Measurements from ENCODE around the gene SOCS3. TPM values are rescaled to one million over a fixed set of nuclear protein-coding genes. Genes with fewer than 3 reads are reported as not detected.
A peak's percentile ranks its signal among the peaks of the same experiment; 100 is the strongest.

The SOCS3 gene
- total RNA-seq, 1 donor, result 95.2 TPM

DNA sequence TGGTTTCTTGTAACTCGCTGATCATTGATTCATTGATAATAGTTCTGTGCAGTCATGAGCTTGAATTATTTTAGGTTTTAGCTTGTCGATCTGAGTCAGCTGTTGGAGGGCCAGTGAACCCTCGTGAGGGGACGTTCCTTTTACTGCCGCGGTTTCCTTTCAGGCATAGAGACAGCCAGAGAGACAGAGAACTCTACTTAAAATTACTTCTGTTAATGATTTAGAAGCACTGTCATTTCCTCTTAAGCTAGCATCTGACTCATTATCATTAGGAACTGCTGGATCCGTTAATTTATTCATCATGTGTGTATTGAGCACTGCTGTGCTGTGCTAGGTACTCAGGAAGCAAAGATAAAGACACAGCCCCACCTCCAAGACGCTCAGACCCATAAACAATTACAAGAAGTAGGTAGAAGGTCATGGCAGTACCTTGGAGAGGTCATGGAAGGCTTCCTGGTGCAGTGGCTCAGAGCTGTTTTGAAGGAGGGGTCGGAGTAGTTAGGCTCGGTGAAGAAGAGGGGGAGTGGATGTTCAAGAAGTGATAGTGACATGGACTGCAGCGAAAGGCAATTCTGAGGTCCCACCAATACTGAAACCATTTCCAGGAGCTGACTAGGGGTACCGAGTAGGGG is 21.8 kb upstream of the SOCS3 start:
- Histone ChIP-seq H3K27ac (ENCODE audit: low read depth, low read length) (peak overlapping the region; percentile 58), H3K4me2 (ENCODE audit: insufficient read depth, low read length) (peak overlapping the region; percentile 41), H3K36me3 (ENCODE audit: insufficient read depth, low read length) (peaks cover 14% of the 10 kb centered on the region), H4K20me1 (ENCODE audit: insufficient read depth, low read length) (peaks cover 4% of the 10 kb centered on the region), H3K9me3 (ENCODE audit: low read depth, low read length) (no peaks in the 10 kb centered on the region), H3K4me3 (ENCODE audit: insufficient read depth, low read length) (no peak overlapping the region), H3K79me2 (ENCODE audit: insufficient read depth, low read length) (peaks cover 76% of the 10 kb centered on the region), H3K27me3 (ENCODE audit: insufficient read depth, low read length) (no peaks in the 10 kb centered on the region), H3K4me1 (ENCODE audit: insufficient read depth, low read length) (peaks cover 60% of the 10 kb centered on the region), H2AFZ (ENCODE audit: low read length) (no peak overlapping the region)
- TF ChIP-seq, protein P1, sequence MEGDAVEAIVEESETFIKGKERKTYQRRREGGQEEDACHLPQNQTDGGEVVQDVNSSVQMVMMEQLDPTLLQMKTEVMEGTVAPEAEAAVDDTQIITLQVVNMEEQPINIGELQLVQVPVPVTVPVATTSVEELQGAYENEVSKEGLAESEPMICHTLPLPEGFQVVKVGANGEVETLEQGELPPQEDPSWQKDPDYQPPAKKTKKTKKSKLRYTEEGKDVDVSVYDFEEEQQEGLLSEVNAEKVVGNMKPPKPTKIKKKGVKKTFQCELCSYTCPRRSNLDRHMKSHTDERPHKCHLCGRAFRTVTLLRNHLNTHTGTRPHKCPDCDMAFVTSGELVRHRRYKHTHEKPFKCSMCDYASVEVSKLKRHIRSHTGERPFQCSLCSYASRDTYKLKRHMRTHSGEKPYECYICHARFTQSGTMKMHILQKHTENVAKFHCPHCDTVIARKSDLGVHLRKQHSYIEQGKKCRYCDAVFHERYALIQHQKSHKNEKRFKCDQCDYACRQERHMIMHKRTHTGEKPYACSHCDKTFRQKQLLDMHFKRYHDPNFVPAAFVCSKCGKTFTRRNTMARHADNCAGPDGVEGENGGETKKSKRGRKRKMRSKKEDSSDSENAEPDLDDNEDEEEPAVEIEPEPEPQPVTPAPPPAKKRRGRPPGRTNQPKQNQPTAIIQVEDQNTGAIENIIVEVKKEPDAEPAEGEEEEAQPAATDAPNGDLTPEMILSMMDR (IDR thresholded peaks at IDR 0.05; ENCODE audit: extremely low read depth, low read depth, low read length), result no peak
- DNase-seq (ENCODE audit: insufficient read length, low spot score, missing footprints), result peak; percentile 47

DNA sequence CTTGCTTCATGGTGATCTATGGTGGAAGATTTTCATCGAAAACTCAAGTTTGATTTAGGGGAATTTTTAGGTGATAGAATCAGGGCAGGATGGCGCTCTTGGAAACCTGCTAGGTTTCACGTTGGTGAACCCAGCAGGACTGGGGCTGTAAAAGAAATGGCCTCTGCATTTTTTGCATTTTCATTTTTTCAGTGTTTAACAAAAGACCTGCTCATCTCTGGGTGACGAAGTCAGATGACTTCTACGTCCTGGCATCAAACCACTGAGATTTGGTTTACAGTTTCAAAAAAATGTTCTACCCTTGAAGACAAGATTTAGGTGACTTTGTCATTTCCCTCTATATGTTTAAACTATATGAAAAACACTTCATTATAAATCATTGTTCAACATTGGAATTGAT is 20.5 kb upstream of the SOCS3 start:
- no peak overlapping the region for H3K4me3 ChIP-seq (ENCODE audit: insufficient read depth, low read length)
- DNase-seq (ENCODE audit: insufficient read length, low spot score, missing footprints), result no peak
- peaks cover 4% of the 10 kb centered on the region for H4K20me1 ChIP-seq (ENCODE audit: insufficient read depth, low read length)
- H3K9me3 ChIP-seq (ENCODE audit: low read depth, low read length), result no peaks in the 10 kb centered on the region
- peak overlapping the region; percentile 99 for H3K27ac ChIP-seq (ENCODE audit: low read depth, low read length)
- no peaks in the 10 kb centered on the region for H3K27me3 ChIP-seq (ENCODE audit: insufficient read depth, low read length)
- no peak overlapping the region for H2AFZ ChIP-seq (ENCODE audit: low read length)
- peaks cover 62% of the 10 kb centered on the region for H3K79me2 ChIP-seq (ENCODE audit: insufficient read depth, low read length)
- peak overlapping the region; percentile 78 for H3K4me2 ChIP-seq (ENCODE audit: insufficient read depth, low read length)
- H3K36me3 ChIP-seq (ENCODE audit: insufficient read depth, low read length), result peaks cover 14% of the 10 kb centered on the region
- peaks cover 59% of the 10 kb centered on the region for H3K4me1 ChIP-seq (ENCODE audit: insufficient read depth, low read length)
- TF ChIP-seq, protein P1 (IDR thresholded peaks at IDR 0.05; ENCODE audit: extremely low read depth, low read depth, low read length), result no peak

DNA sequence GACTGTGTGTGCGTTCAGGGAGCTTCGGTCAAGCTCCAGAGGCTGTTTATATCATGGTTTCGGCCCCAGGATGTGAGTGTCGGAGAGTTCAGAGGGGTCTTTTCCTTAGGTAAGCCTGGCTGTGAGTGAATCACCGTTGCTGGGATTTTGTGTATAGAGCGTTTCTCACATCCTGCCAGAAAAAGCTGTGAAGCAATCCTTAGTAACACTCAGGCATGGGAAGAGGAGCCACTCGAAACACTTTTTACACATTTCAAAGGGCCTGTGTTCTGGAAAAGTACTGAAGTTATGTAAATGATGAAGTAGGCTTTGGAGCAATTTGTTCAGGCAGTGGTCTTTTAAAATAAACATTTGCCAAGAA is 19.2 kb upstream of the SOCS3 start:
- H2AFZ ChIP-seq (ENCODE audit: low read length), result no peak overlapping the region

More for the DNA sequence above, 19.2 kb upstream of the SOCS3 start:
- Histone ChIP-seq H3K79me2 (ENCODE audit: insufficient read depth, low read length) (peaks cover 53% of the 10 kb centered on the region), H3K27ac (ENCODE audit: low read depth, low read length) (peak overlapping the region; percentile 99), H3K9me3 (ENCODE audit: low read depth, low read length) (no peaks in the 10 kb centered on the region), H3K36me3 (ENCODE audit: insufficient read depth, low read length) (peaks cover 7% of the 10 kb centered on the region), H3K4me3 (ENCODE audit: insufficient read depth, low read length) (peak overlapping the region; percentile 92), H3K4me2 (ENCODE audit: insufficient read depth, low read length) (peak overlapping the region; percentile 78), H4K20me1 (ENCODE audit: insufficient read depth, low read length) (peaks cover 4% of the 10 kb centered on the region), H3K4me1 (ENCODE audit: insufficient read depth, low read length) (peaks cover 60% of the 10 kb centered on the region), H3K27me3 (ENCODE audit: insufficient read depth, low read length) (no peaks in the 10 kb centered on the region)
- peak; percentile 95 for DNase-seq (ENCODE audit: insufficient read length, low spot score, missing footprints)
- TF ChIP-seq, protein P1 (IDR thresholded peaks at IDR 0.05; ENCODE audit: extremely low read depth, low read depth, low read length), result no peak
